IPS-NIHi11 (cell line): Measurements from ENCODE around the gene ZNF684.
"Not testable (repeated sequence)": the region's sequence is repeated elsewhere in the genome, so short reads cannot be mapped to it uniquely, and the experiment has no call there.

Experiments used
- DNase-seq: peaks from one replicate; pipeline ENCODE4 v3.0.0; 2012; ENCODE audit warnings: mixed read lengths, low spot score

The ZNF684 gene

GRCh38 chr1:40531381-40532061, at the start of gene ZNF684:
ZNF684 (plus strand) TSS chr1:40531637; CDS start chr1:40533167, 1,530 bp downstream.
- peak; percentile 96 for DNase-seq

- no peak for DNase-seq
Measured at GRCh38 chr1:40495315-40495903, 36.0 kb upstream of the ZNF684 start.

GRCh38 chr1:40502651-40503050, 28.8 kb upstream of the ZNF684 start:
- DNase-seq: not testable (repeated sequence)

- no peak for DNase-seq
Measured at GRCh38 chr1:40507973-40508372, 23.5 kb upstream of the ZNF684 start.

GRCh38 chr1:40508375-40509341, 22.8 kb upstream of the ZNF684 start, which contains the start of gene EXO5:
EXO5 (plus strand) TSS chr1:40508767; CDS start chr1:40514545, 5,778 bp downstream.
- DNase-seq: peak; percentile 81

GRCh38 chr1:40519517-40519916, 11.9 kb upstream of the ZNF684 start:
- DNase-seq: no peak

- peak; percentile 24 for DNase-seq
Measured at GRCh38 chr1:40530735-40531380, 579 bp upstream of the ZNF684 start.

GRCh38 chr1:40532062-40532389, 589 bp downstream of the ZNF684 start:
- no peak for DNase-seq

- DNase-seq: peak; percentile 67
Measured at GRCh38 chr1:40532844-40533424, 1.5 kb downstream of the ZNF684 start.

- no peak for DNase-seq
Measured at GRCh38 chr1:40534589-40534988, 3.2 kb downstream of the ZNF684 start.

GRCh38 chr1:40535732-40536131, 4.3 kb downstream of the ZNF684 start:
- DNase-seq: no peak

- no peak for DNase-seq
Measured at GRCh38 chr1:40539338-40539737, 7.9 kb downstream of the ZNF684 start.

- no peak for DNase-seq
Measured at GRCh38 chr1:40546957-40547356, 15.5 kb downstream of the ZNF684 start.

GRCh38 chr1:40553017-40553416, 21.6 kb downstream of the ZNF684 start:
- no peak for DNase-seq

- not testable (repeated sequence) for DNase-seq
Measured at GRCh38 chr1:40554807-40555206, 23.4 kb downstream of the ZNF684 start.

GRCh38 chr1:40556121-40556520, 24.7 kb downstream of the ZNF684 start:
- no peak for DNase-seq

GRCh38 chr1:40558241-40558640, 26.8 kb downstream of the ZNF684 start:
- DNase-seq: not testable (repeated sequence)

- DNase-seq: no peak
Measured at GRCh38 chr1:40562185-40562584, 30.7 kb downstream of the ZNF684 start.

- DNase-seq: peak; percentile 14
Measured at GRCh38 chr1:40563266-40563665, 31.8 kb downstream of the ZNF684 start.

- DNase-seq: no peak
Measured at GRCh38 chr1:40564506-40564905, 33.1 kb downstream of the ZNF684 start.

GRCh38 chr1:40564913-40565312, 33.5 kb downstream of the ZNF684 start:
- no peak for DNase-seq

GRCh38 chr1:40567825-40568224, 36.4 kb downstream of the ZNF684 start:
- DNase-seq: no peak
